ENCODE results near the gene OTULIN. TPM values are rescaled to one million over a fixed set of nuclear protein-coding genes. Genes with fewer than 3 reads are reported as not detected.

The OTULIN gene
- total RNA-seq, 4 donors from 2014 or later, result 44.8 to 155 (median 62.5) TPM

DNA sequence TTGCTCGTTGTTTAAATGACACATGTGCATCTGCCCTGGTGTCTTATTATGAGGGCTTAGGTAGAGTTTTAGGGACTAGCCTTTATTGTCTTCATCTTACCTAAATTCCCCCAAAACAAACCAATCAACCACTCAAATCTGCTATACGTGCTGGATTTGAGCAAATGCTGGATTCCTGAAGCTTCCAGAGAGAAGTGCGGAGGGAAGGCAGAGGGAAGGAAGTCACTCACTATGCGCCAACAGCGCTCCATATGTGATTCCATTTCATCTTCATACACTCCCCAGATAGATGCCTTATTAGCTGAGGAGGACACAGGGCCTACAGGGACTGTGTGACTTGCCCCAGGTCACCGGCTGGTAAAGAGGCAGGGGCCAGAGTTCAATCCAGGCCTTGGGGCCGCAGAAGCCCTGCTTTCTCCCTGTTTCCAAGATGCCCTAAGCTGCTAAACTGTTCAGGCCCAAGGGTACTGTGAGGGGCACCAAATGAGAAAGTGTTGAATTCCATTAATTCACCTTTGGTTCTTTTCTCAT is 63.5 kb downstream of the OTULIN start:
- H3K4me3 ChIP-seq, result no peak overlapping the region
- H3K36me3 ChIP-seq, result peaks cover 16% of the 10 kb centered on the region
- no peaks in the 10 kb centered on the region for H3K9me3 ChIP-seq
- H3K27me3 ChIP-seq, result no peaks in the 10 kb centered on the region
- H3K4me1 ChIP-seq, result peaks cover 5% of the 10 kb centered on the region
- H3K27ac ChIP-seq, result no peak overlapping the region
- DNase-seq (ENCODE audit: low spot score in 2 of 2), result no peak
- WGBS, result 87% methylated on average over 7 of the region's 7 CpGs
- TF ChIP-seq EP300 (IDR thresholded peaks at IDR 0.05) (no peak), POLR2A (IDR thresholded peaks at IDR 0.05) (no peak), POLR2AphosphoS5 (IDR thresholded peaks at IDR 0.05) (no peak)
- TF ChIP-seq, protein P1, sequence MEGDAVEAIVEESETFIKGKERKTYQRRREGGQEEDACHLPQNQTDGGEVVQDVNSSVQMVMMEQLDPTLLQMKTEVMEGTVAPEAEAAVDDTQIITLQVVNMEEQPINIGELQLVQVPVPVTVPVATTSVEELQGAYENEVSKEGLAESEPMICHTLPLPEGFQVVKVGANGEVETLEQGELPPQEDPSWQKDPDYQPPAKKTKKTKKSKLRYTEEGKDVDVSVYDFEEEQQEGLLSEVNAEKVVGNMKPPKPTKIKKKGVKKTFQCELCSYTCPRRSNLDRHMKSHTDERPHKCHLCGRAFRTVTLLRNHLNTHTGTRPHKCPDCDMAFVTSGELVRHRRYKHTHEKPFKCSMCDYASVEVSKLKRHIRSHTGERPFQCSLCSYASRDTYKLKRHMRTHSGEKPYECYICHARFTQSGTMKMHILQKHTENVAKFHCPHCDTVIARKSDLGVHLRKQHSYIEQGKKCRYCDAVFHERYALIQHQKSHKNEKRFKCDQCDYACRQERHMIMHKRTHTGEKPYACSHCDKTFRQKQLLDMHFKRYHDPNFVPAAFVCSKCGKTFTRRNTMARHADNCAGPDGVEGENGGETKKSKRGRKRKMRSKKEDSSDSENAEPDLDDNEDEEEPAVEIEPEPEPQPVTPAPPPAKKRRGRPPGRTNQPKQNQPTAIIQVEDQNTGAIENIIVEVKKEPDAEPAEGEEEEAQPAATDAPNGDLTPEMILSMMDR (IDR thresholded peaks at IDR 0.05), result no peak

DNA sequence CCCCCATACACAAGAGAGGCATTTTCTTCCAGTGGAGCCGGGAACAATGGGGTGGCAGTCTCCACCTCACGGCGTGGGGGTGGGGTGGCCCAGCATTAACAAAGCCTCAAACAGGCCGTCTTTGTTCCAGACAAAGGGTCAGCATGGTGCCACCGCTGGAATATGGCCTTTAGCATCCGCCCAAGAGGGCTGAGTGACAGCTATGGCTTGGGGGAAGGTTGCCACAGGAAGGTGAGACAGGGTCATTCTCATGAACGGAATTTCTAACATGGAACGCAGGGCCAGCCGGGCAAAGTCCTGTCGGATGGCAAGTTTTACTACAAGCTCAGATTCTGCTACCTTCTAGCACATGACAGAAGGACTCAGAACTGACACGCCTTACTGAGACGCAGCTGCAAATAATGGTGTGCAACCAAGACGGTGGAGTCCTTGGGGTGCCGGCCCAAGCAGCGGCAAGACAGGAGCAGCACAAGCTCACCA is 64.0 kb downstream of the OTULIN start:
- no peak for DNase-seq (ENCODE audit: low spot score in 2 of 2)
- no peak overlapping the region for H3K27ac ChIP-seq
- no peaks in the 10 kb centered on the region for H3K27me3 ChIP-seq
- H3K9me3 ChIP-seq, result no peaks in the 10 kb centered on the region
- H3K4me1 ChIP-seq, result peaks cover 5% of the 10 kb centered on the region
- H3K4me3 ChIP-seq, result no peak overlapping the region
- no peak for TF ChIP-seq EP300 (IDR thresholded peaks at IDR 0.05)
- TF ChIP-seq, protein P1 (IDR thresholded peaks at IDR 0.05), result no peak
- no peak for TF ChIP-seq POLR2A (IDR thresholded peaks at IDR 0.05)
- no peak for TF ChIP-seq POLR2AphosphoS5 (IDR thresholded peaks at IDR 0.05)
- 83% methylated on average over 15 of the region's 15 CpGs for WGBS
- peaks cover 16% of the 10 kb centered on the region for H3K36me3 ChIP-seq

DNA sequence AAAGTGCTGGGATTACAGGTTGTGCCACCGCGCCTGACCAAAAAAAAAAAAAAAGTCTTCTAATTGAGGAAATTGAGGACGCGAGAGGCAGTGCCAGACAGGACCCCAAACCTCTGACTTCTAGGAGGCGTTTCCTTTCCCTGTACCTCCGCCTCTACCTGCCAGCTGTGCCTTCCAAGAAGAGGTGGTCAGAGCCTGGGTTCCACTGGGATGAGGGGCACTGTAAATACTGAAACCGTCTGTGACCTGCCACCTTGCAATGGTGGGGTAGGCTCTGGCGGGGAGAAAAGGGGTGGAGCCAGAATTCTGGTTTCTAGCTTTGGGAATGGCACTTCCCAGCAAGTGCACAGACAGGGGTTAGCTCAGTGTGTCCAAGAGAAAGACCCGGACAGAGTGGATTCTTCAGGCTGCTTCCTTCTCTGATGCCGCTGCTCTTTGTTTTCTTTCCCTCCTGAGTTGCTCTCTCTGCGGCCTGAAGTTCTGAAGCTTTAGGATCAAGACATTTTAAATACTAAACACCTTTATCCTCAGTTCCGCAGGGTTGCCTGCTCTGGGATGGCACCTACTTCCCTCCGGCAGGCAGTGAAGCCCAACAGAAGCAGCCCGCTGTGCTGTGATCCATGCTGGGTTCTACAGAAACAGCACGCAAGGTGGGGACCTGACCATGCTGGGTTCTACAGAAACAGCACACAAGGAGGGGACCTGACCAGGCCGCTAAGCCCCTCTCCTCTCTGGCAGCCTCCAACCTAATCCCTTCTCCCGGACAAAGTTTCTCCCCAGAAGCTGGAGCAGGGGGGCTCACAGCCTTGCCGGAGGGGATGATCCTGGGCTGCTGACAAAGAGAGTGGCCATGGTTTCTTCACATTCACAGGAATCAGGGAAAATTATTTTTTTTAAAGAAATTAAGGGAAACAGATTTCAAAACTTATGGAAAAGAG is 65.2 kb downstream of the OTULIN start:
- DNase-seq (ENCODE audit: low spot score in 2 of 2), result no peak
- Histone ChIP-seq H3K36me3 (peaks cover 25% of the 10 kb centered on the region), H3K27me3 (no peaks in the 10 kb centered on the region), H3K27ac (no peak overlapping the region), H3K9me3 (no peaks in the 10 kb centered on the region), H3K4me1 (peaks cover 5% of the 10 kb centered on the region), H3K4me3 (no peak overlapping the region)
- WGBS, result 93% methylated on average over 18 of the region's 18 CpGs
- TF ChIP-seq, protein P1 (IDR thresholded peaks at IDR 0.05), result no peak
- TF ChIP-seq POLR2A (IDR thresholded peaks at IDR 0.05) (no peak), POLR2AphosphoS5 (IDR thresholded peaks at IDR 0.05) (no peak), EP300 (IDR thresholded peaks at IDR 0.05) (no peak)

DNA sequence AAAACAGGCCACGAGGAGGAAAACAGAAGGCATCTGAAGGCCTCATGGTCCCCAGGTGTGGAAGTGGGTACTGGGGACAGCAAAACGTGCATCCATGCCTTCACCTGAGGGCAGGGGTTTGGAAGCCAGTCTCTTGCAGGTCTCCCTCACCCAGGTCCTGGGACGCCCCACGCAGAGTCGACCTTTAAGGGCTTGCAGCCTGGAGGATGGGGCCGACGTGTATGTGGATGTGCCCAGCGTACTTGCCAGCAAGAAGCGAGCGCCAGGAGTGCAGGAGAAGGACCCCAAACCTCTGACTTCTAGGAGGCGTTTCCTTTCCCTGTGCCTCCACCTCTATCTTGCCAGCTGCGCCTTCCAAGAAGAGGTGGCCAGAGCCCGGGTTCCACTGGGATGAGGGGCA is 65.9 kb downstream of the OTULIN start:
- Histone ChIP-seq H3K27me3 (no peaks in the 10 kb centered on the region), H3K4me1 (peaks cover 5% of the 10 kb centered on the region), H3K36me3 (peaks cover 25% of the 10 kb centered on the region), H3K27ac (no peak overlapping the region), H3K9me3 (no peaks in the 10 kb centered on the region), H3K4me3 (no peak overlapping the region)
- DNase-seq (ENCODE audit: low spot score in 2 of 2), result no peak
- WGBS, result 93% methylated on average over 13 of the region's 13 CpGs
- TF ChIP-seq POLR2AphosphoS5 (IDR thresholded peaks at IDR 0.05) (no peak), EP300 (IDR thresholded peaks at IDR 0.05) (no peak)
- TF ChIP-seq, protein P1 (IDR thresholded peaks at IDR 0.05), result no peak

DNA sequence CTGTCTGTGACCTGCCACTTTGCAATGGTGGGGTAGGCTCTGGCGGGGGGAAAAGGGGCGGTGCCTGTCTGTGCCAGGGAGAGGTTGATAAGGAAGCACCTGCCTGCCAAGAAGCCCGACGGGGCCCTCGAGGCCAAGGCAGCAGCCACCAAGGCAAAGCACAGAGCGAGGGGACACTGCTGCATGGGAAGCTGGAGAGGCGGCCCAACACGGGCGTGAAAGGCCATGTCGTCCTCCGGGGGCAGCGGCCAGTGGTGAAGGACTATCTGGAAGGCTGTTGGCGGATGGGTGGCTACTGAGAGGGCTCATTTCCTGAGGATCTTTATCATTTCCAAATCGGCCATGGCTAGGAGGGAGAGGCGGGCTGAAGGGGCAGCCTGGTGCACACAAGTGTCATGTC is 66.4 kb downstream of the OTULIN start:
- Histone ChIP-seq H3K36me3 (peaks cover 25% of the 10 kb centered on the region), H3K4me1 (peaks cover 5% of the 10 kb centered on the region), H3K9me3 (no peaks in the 10 kb centered on the region), H3K4me3 (no peak overlapping the region), H3K27me3 (no peaks in the 10 kb centered on the region), H3K27ac (no peak overlapping the region)
- TF ChIP-seq, protein P1 (IDR thresholded peaks at IDR 0.05), result no peak
- TF ChIP-seq EP300 (IDR thresholded peaks at IDR 0.05) (no peak), POLR2AphosphoS5 (IDR thresholded peaks at IDR 0.05) (no peak), POLR2A (IDR thresholded peaks at IDR 0.05) (no peak)
- WGBS, result 88% methylated on average over 15 of the region's 15 CpGs
- DNase-seq (ENCODE audit: low spot score in 2 of 2), result no peak
